ENCODE measurements around the gene COG4. TPM values are rescaled to one million over a fixed set of nuclear protein-coding genes. Genes with fewer than 3 reads are reported as not detected.

COG4 gene
- total RNA-seq, 1 experiment from 2014 or later, result 35.5 TPM

DNA sequence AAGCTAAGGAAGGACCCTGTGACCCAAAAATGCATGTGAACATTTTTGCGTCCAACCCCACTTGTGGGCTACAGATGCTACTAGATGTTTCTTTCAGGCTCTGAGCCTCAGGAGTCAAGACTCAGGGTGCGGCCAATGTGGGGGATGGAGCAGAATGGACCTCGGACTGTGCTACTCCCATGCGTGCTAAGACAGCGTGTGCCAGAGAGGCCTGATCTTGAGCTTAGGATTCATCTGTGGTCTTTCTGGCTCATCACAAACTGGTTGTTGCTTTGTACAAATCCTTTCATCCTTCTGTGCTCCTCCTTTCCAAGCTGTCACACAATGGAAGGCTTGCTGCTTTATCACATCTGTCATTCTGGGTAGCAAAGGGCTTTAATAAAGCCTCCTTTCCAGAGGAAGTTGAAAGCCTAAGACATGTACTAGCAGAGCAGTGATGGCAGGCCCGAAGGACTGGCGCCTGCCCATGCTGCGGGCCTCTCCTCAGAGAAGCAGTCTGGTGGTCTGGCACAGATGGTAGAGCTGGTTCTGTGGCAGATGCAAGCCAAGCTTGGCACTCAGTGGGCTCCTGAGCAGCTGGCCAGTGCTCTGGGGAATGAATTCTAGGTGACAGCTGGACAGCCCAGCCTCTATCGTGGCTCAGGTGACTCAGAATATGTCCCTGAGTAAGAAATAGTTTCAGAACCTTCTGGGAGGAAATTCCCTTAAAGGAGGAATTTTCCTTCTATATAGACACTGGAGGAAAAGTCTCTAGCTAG is 27.8 kb downstream of the COG4 start:
- no peaks in the 10 kb centered on the region for H3K9me2 ChIP-seq (replicated peaks; ENCODE audit: low read length)
- no peak for DNase-seq
- ATAC-seq, result no peak
- H4K20me1 ChIP-seq (ENCODE audit: low read length), result no peaks in the 10 kb centered on the region
- no peak overlapping the region for H3K4me2 ChIP-seq (ENCODE audit: low read length)
- H3F3A ChIP-seq (ENCODE audit: low read length, unreplicated experiment), result no peaks in the 10 kb centered on the region
- ChIA-PET POLR2A (ENCODE audit: unreplicated experiment) (no interaction called here), CTCF (no interaction called here)
- TF ChIP-seq, protein P1, sequence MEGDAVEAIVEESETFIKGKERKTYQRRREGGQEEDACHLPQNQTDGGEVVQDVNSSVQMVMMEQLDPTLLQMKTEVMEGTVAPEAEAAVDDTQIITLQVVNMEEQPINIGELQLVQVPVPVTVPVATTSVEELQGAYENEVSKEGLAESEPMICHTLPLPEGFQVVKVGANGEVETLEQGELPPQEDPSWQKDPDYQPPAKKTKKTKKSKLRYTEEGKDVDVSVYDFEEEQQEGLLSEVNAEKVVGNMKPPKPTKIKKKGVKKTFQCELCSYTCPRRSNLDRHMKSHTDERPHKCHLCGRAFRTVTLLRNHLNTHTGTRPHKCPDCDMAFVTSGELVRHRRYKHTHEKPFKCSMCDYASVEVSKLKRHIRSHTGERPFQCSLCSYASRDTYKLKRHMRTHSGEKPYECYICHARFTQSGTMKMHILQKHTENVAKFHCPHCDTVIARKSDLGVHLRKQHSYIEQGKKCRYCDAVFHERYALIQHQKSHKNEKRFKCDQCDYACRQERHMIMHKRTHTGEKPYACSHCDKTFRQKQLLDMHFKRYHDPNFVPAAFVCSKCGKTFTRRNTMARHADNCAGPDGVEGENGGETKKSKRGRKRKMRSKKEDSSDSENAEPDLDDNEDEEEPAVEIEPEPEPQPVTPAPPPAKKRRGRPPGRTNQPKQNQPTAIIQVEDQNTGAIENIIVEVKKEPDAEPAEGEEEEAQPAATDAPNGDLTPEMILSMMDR (conservative IDR thresholded peaks at IDR 0.05; ENCODE audit: low read depth, low read length), result no peak
- TF ChIP-seq EZH2phosphoT487 (IDR thresholded peaks at IDR 0.05; ENCODE audit: borderline replicate concordance, low read length) (no peak), EZH2 (IDR thresholded peaks at IDR 0.05; ENCODE audit: low read length, unreplicated experiment) (no peak)
- H3K79me2 ChIP-seq (ENCODE audit: low read length), result no peaks in the 10 kb centered on the region
- intact Hi-C loops (cut with micrococcal nuclease), result no loop called here
- no peaks in the 10 kb centered on the region for H3K9me3 ChIP-seq (ENCODE audit: low read length)
- no peaks in the 10 kb centered on the region for H3K4me1 ChIP-seq (ENCODE audit: insufficient read depth, low read length)
- H3K27me3 ChIP-seq (ENCODE audit: low read length), result no peaks in the 10 kb centered on the region
- H3K36me3 ChIP-seq (ENCODE audit: low read depth, low read length), result peaks cover 4% of the 10 kb centered on the region; the same call in 1 of the 2 replicates
- no peak overlapping the region for H3K27ac ChIP-seq (ENCODE audit: low read length)
- BruUV-seq (replicated peaks), result no TSS peak
- H3K4me3 ChIP-seq (ENCODE audit: low read length), result no peak overlapping the region
- no peak overlapping the region for H3K9ac ChIP-seq (ENCODE audit: low read length)
- H2AFZ ChIP-seq (ENCODE audit: low read length), result no peak overlapping the region

DNA sequence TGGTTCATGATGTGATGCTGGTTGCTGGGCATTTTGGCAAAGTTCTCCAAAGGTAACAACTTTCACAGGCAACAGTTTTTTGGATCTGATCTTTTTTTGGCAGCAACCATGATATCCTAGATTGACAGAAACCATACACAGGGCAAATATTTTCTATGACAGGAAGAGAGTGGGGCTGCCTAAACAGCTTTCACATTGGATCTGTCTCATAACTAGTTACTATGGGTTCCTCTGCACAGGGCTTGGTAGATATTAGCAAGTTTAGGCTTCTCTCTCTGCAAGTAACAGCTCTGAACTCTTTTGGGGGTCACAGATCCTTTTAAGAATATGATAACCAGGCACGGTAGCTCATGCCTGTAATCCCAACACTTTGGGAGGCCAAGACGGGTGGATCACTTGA is 28.6 kb downstream of the COG4 start:
- Histone ChIP-seq H3K36me3 (ENCODE audit: low read depth, low read length) (peaks cover 4% of the 10 kb centered on the region; the same call in 1 of the 2 replicates), H4K20me1 (ENCODE audit: low read length) (no peaks in the 10 kb centered on the region)
- TF ChIP-seq EZH2phosphoT487 (IDR thresholded peaks at IDR 0.05; ENCODE audit: borderline replicate concordance, low read length) (no peak), EZH2 (IDR thresholded peaks at IDR 0.05; ENCODE audit: low read length, unreplicated experiment) (no peak)
- TF ChIP-seq, protein P1 (conservative IDR thresholded peaks at IDR 0.05; ENCODE audit: low read depth, low read length), result no peak

GRCh38 chr16:70494202-70494770 is 29.1 kb downstream of the COG4 start:
- intact Hi-C loops (cut with micrococcal nuclease), result no loop called here

More for the DNA sequence above, 28.6 kb downstream of the COG4 start:
- no peak overlapping the region for H2AFZ ChIP-seq (ENCODE audit: low read length)
- H3K9me2 ChIP-seq (replicated peaks; ENCODE audit: low read length), result no peaks in the 10 kb centered on the region
- no TSS peak for BruUV-seq (replicated peaks)
- H3F3A ChIP-seq (ENCODE audit: low read length, unreplicated experiment), result no peaks in the 10 kb centered on the region
- no peak overlapping the region for H3K4me2 ChIP-seq (ENCODE audit: low read length)
- no peaks in the 10 kb centered on the region for H3K79me2 ChIP-seq (ENCODE audit: low read length)
- no peak overlapping the region for H3K9ac ChIP-seq (ENCODE audit: low read length)
- no peak overlapping the region for H3K27ac ChIP-seq (ENCODE audit: low read length)
- CTCF ChIA-PET, result no interaction called here
- intact Hi-C loops (cut with micrococcal nuclease), result no loop called here
- no peaks in the 10 kb centered on the region for H3K27me3 ChIP-seq (ENCODE audit: low read length)
- POLR2A ChIA-PET (ENCODE audit: unreplicated experiment), result no interaction called here
- H3K4me3 ChIP-seq (ENCODE audit: low read length), result no peak overlapping the region
- ATAC-seq (no peak), DNase-seq (no peak)
- H3K4me1 ChIP-seq (ENCODE audit: insufficient read depth, low read length), result no peaks in the 10 kb centered on the region
- H3K9me3 ChIP-seq (ENCODE audit: low read length), result no peaks in the 10 kb centered on the region

More at GRCh38 chr16:70494202-70494770, 29.1 kb downstream of the COG4 start:
- H3K27me3 ChIP-seq (ENCODE audit: low read length), result no peaks in the 10 kb centered on the region
- no TSS peak for BruUV-seq (replicated peaks)
- H3K4me1 ChIP-seq (ENCODE audit: insufficient read depth, low read length), result no peaks in the 10 kb centered on the region
- H3K9ac ChIP-seq (ENCODE audit: low read length), result no peak overlapping the region
- H3K4me3 ChIP-seq (ENCODE audit: low read length), result no peak overlapping the region
- CTCF ChIA-PET, result no interaction called here
- no peaks in the 10 kb centered on the region for H3K9me2 ChIP-seq (replicated peaks; ENCODE audit: low read length)
- no peaks in the 10 kb centered on the region for H3K9me3 ChIP-seq (ENCODE audit: low read length)
- no peak for DNase-seq
- POLR2A ChIA-PET (ENCODE audit: unreplicated experiment), result no interaction called here
- no peak overlapping the region for H3K4me2 ChIP-seq (ENCODE audit: low read length)
- ATAC-seq, result no peak
- peaks cover 4% of the 10 kb centered on the region; the same call in 1 of the 2 replicates for H3K36me3 ChIP-seq (ENCODE audit: low read depth, low read length)
- no peaks in the 10 kb centered on the region for H4K20me1 ChIP-seq (ENCODE audit: low read length)
- no peaks in the 10 kb centered on the region for H3F3A ChIP-seq (ENCODE audit: low read length, unreplicated experiment)
- TF ChIP-seq EZH2phosphoT487 (IDR thresholded peaks at IDR 0.05; ENCODE audit: borderline replicate concordance, low read length) (no peak), EZH2 (IDR thresholded peaks at IDR 0.05; ENCODE audit: low read length, unreplicated experiment) (no peak)
- TF ChIP-seq, protein P1 (conservative IDR thresholded peaks at IDR 0.05; ENCODE audit: low read depth, low read length), result no peak
- H3K27ac ChIP-seq (ENCODE audit: low read length), result no peak overlapping the region
- no peak overlapping the region for H2AFZ ChIP-seq (ENCODE audit: low read length)
- no peaks in the 10 kb centered on the region for H3K79me2 ChIP-seq (ENCODE audit: low read length)
